Gastroesophageal sphincter (tissue), 3 donors: ENCODE results near the gene TMEM145.

Experiments
- POLR2A ChIP-seq, 2 donors: fragments of 450-650 bp; IDR thresholded peaks; one replicate each; pipeline ENCODE4 v1.6.1; 2017; ENCODE audit warnings: antibody characterized with exemption in 2 of 2, mild to moderate bottlenecking in 2 of 2, moderate library complexity in 1 of 2
- TF ChIP-seq, protein P1 (sequence below), 4 experiments: fragments of 200-600 bp in 2 of 4; fragments of 450-650 bp in 2 of 4; sonication (generic) in 1 of 4; IDR thresholded peaks; one replicate each; pipeline ENCODE4 v1.5.1; 2017 to 2019; ENCODE audit warnings: antibody characterized with exemption in 4 of 4, mild to moderate bottlenecking in 2 of 4, moderate library complexity in 2 of 4

DNA sequence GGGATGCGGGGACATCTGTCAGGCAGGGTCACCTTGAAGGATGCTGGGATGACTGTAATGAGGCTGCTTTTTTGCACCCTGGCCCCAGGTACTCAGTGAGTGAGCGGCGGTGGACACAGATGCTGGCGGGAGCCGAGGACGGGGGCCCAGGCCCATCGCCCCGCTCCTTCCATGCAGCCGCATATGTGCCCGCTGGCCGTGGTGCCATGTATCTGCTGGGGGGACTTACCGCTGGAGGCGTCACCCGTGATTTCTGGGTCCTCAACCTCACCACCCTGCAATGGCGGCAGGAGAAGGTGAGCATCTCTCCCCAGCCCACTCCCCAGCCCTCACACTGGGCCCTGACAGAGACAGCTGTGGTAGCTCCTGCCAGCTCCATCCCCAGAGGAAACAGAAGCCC lies 43.6 kb downstream of the TMEM145 start:
- TF ChIP-seq, protein P1, sequence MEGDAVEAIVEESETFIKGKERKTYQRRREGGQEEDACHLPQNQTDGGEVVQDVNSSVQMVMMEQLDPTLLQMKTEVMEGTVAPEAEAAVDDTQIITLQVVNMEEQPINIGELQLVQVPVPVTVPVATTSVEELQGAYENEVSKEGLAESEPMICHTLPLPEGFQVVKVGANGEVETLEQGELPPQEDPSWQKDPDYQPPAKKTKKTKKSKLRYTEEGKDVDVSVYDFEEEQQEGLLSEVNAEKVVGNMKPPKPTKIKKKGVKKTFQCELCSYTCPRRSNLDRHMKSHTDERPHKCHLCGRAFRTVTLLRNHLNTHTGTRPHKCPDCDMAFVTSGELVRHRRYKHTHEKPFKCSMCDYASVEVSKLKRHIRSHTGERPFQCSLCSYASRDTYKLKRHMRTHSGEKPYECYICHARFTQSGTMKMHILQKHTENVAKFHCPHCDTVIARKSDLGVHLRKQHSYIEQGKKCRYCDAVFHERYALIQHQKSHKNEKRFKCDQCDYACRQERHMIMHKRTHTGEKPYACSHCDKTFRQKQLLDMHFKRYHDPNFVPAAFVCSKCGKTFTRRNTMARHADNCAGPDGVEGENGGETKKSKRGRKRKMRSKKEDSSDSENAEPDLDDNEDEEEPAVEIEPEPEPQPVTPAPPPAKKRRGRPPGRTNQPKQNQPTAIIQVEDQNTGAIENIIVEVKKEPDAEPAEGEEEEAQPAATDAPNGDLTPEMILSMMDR (IDR thresholded peaks at IDR 0.05), result no peak
- TF ChIP-seq POLR2A (IDR thresholded peaks at IDR 0.05), result no peak
